Lung (tissue), 12 donors: ENCODE measurements around the gene SCARB1. TPM values are rescaled to one million over a fixed set of nuclear protein-coding genes. Genes with fewer than 3 reads are reported as not detected.

ENCODE experiments used
- ATAC-seq: fragments of 200-7000 bp; cut with Tn5 transposase; one replicate; pipeline ENCODE4 v1.9.1; 2020; ENCODE audit warnings: moderate number of reproducible peaks; ENCODE audit not compliant: insufficient read depth, low FRiP score
- DNase-seq, 3 donors: peaks; one replicate each; pipeline ENCODE4 v3.0.0-alpha.2; 2013 to 2017
- H3K27ac ChIP-seq, 2 donors: one replicate each; pipeline ENCODE4 v1.5.1; 2013; ENCODE audit warnings: mild to moderate bottlenecking in 2 of 2, moderate library complexity in 2 of 2, control low read depth in 1 of 2, inconsistent platforms in 1 of 2, low read depth in 1 of 2, low read length in 1 of 2
- H3K27me3 ChIP-seq, 3 donors: one replicate each; pipeline ENCODE4 v1.5.1; 2013; ENCODE audit warnings: low read length in 2 of 3; ENCODE audit not compliant: control insufficient read depth in 3 of 3, insufficient read depth in 3 of 3
- H3K36me3 ChIP-seq, 4 donors: one replicate each; pipeline ENCODE4 v1.5.1; 2013; ENCODE audit warnings: low read length in 4 of 4, mild to moderate bottlenecking in 1 of 4, moderate library complexity in 1 of 4; ENCODE audit not compliant: control insufficient read depth in 4 of 4, insufficient read depth in 4 of 4
- H3K4me1 ChIP-seq, 5 donors: one replicate each; pipeline ENCODE4 v1.5.1; 2013; ENCODE audit warnings: low read length in 5 of 5, mild to moderate bottlenecking in 2 of 5, moderate library complexity in 1 of 5; ENCODE audit not compliant: control insufficient read depth in 5 of 5, insufficient read depth in 5 of 5
- H3K4me3 ChIP-seq: one replicate; pipeline ENCODE4 v1.5.1; 2013; ENCODE audit warnings: mild to moderate bottlenecking, control low read depth, moderate library complexity
- H3K9ac ChIP-seq, 2 donors: one replicate each; pipeline ENCODE4 v1.5.1; 2013; ENCODE audit warnings: low read length in 2 of 2, control low read depth in 1 of 2; ENCODE audit not compliant: insufficient read depth in 1 of 2
- H3K9me3 ChIP-seq, 4 donors: one replicate each; pipeline ENCODE4 v1.5.1; 2013; ENCODE audit warnings: low read length in 3 of 4, mild to moderate bottlenecking in 1 of 4, moderate library complexity in 1 of 4; ENCODE audit not compliant: control insufficient read depth in 4 of 4, insufficient read depth in 3 of 4
- CTCF ChIP-seq: IDR thresholded peaks from 2 replicates; pipeline ENCODE4 v1.5.1; 2012; ENCODE audit warnings: mild to moderate bottlenecking; ENCODE audit errors: control extremely low read depth, extremely low read depth
- WGBS, 2 donors: extraction: QIAGEN DNeasy Blood & Tissue Kit; methylation state at CpG; one replicate each; pipeline ENCODE4 v1.1.7; 2013; 5-methylcytosine and 5-hydroxymethylcytosine counted together
- polyA plus RNA-seq, 2 donors: library from polyadenylated mRNA; stranded (reverse); fragments of 200-250 nt; gene quantifications; one replicate each; pipeline ENCODE4 v1.2.1, GENCODE V29; 2013
- total RNA-seq, 2 donors: library from RNA; depleted of rRNA in 1 of 2; stranded (reverse); fragments of >200 nt in 1 of 2; gene quantifications; one replicate each; pipeline ENCODE4 v1.2.1, GENCODE V29; 2014 to 2021
- donor health status: control.
- donor health status: control.
- donor health status: Bipolar disorder and iron deficiency.
- donor health status: healthy.
- donor health status: DM: yes; HTN: yes; CAD: no.

Gene SCARB1
- total and polyA plus RNA-seq, 4 donors, result 11.9 to 31.3 (median 28.8) TPM

DNA sequence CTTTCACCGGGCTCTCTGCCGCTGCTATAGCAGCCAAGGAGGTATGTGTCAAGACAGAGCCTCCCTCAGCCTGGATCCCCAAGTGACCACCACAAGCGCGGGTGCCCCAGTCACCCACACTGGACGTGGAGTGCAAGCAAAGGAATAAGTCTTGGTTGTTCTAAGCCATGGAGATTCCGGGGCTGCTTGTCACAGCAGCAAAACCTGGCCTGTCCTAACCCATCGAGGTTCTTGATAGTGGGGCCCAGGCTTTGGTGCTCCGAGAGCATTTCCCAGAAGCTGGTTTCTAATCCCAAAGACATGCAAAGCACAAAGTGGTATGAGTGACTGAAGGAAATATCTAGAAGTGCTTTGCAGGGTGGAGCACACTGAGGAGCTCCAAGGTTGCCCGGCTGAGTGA lies 51.3 kb downstream of the SCARB1 start:
- TF ChIP-seq CTCF, result no peak
- Histone ChIP-seq H3K9ac (no peak overlapping the region), H3K4me3 (no peak overlapping the region), H3K4me1 (no peaks in the 10 kb centered on the region), H3K27me3 (no peaks in the 10 kb centered on the region), H3K27ac (no peak overlapping the region), H3K36me3 (peaks cover 0 to 13% (median under 1%) of the 10 kb centered on the region in 4 donors), H3K9me3 (no peaks in the 10 kb centered on the region)
- 95 to 97% methylated on average over 9 of the region's 9 CpGs for WGBS, 2 donors
- ATAC-seq, result no peak
- no peak for DNase-seq

DNA sequence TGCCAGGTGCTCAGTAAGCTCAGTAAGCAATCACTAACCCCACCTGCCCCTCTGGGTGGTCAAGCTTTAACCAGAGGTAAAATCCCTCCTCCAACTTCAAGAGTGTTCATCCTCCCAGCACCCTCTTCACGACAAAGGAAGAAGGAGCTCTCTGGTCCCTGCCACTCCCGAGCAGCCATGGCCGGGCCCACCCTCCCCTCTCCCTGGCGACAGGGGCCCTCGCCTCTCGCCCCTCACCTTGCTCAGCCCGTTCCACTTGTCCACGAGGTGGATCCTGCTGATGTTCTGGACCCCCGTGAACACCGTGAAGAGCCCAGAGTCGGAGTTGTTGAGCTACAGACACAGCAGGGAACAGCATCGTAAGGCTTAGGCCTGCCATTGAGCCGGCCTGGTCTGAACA lies 52.0 kb downstream of the SCARB1 start:
- no peak overlapping the region for H3K4me3 ChIP-seq
- no peak overlapping the region for H3K9ac ChIP-seq
- H3K27ac ChIP-seq, result no peak overlapping the region
- ATAC-seq (no peak), DNase-seq (no peak)
- H3K4me1 ChIP-seq, result no peaks in the 10 kb centered on the region
- no peaks in the 10 kb centered on the region for H3K9me3 ChIP-seq
- TF ChIP-seq CTCF, result no peak
- 91 to 92% methylated on average over 13 of the region's 13 CpGs for WGBS, 2 donors
- H3K27me3 ChIP-seq, result no peaks in the 10 kb centered on the region
- H3K36me3 ChIP-seq, result peaks cover 0 to 10% (median under 1%) of the 10 kb centered on the region in 4 donors

GRCh38 chr12:124809878-124810277 lies 53.8 kb downstream of the SCARB1 start:
- Histone ChIP-seq H3K4me3 (no peak overlapping the region), H3K9me3 (no peaks in the 10 kb centered on the region), H3K9ac (no peak overlapping the region), H3K36me3 (peaks cover 0 to 15% (median under 1%) of the 10 kb centered on the region in 4 donors), H3K4me1 (no peaks in the 10 kb centered on the region), H3K27ac (no peak overlapping the region), H3K27me3 (no peaks in the 10 kb centered on the region)
- DNase-seq (no peak), ATAC-seq (no peak)
- TF ChIP-seq CTCF, result no peak
- WGBS, 2 donors, result 96 to 97% methylated on average over 8 of the region's 8 CpGs

- Histone ChIP-seq H3K36me3 (peaks cover 0 to 15% (median under 1%) of the 10 kb centered on the region in 4 donors), H3K27ac (no peak overlapping the region), H3K4me3 (no peak overlapping the region), H3K27me3 (no peaks in the 10 kb centered on the region), H3K4me1 (no peaks in the 10 kb centered on the region), H3K9me3 (no peaks in the 10 kb centered on the region), H3K9ac (no peak overlapping the region)
- 95 to 98% methylated on average over 4 of the region's 4 CpGs for WGBS, 2 donors
- no peak for ATAC-seq
- DNase-seq, result no peak
- no peak for TF ChIP-seq CTCF
Observed at GRCh38 chr12:124809391-124809790, 54.3 kb downstream of the SCARB1 start.
